Measurements from ENCODE around the gene B3GNT9. TPM values are rescaled to one million over a fixed set of nuclear protein-coding genes. Genes with fewer than 3 reads are reported as not detected.

Gene B3GNT9
- total RNA-seq: 10 to 100 TPM in 2 of 3 donors, 1 to 10 TPM in 1; 7.8 to 13.3 (median 11.1) TPM

- intact Hi-C loops (cut with DNase I; ENCODE audit: low total_unique reads): no loop called here
- no peak for TF ChIP-seq CTCF (IDR thresholded peaks at IDR 0.05)
- TF ChIP-seq POLR2AphosphoS5 (IDR thresholded peaks at IDR 0.05): peak in 2 of 3 donors; percentile 9 to 21
- Histone ChIP-seq H3K36me3 (no peaks in the 10 kb centered on the region), H3K27me3 (no peaks in the 10 kb centered on the region), H3K4me3 (peak within 1 kb of the TSS; percentile 66 to 94 (median 69)), H3K27ac (peak within 1 kb of the TSS; percentile 77 to 81), H3K4me1 (peaks cover 0 to 9% of the 10 kb centered on the region in 2 donors), H3K9me3 (no peaks in the 10 kb centered on the region)
- peak in 1 of 2 donors; percentile 55 for DNase-seq (ENCODE audit: low spot score in 2 of 2)
These were observed at the start of gene B3GNT9 for GRCh38 chr16:67150833-67151396. B3GNT9 (minus strand) TSS chr16:67150998; CDS start chr16:67150485, 513 bp downstream.

- Histone ChIP-seq H3K4me1 (peaks cover 0 to 11% of the 10 kb centered on the region in 2 donors), H3K4me3 (no peak overlapping the region), H3K27me3 (no peaks in the 10 kb centered on the region), H3K9me3 (no peaks in the 10 kb centered on the region), H3K36me3 (peaks cover 8% of the 10 kb centered on the region), H3K27ac (no peak overlapping the region)
- DNase-seq (ENCODE audit: low spot score in 2 of 2): no peak
- TF ChIP-seq POLR2A (IDR thresholded peaks at IDR 0.05): no peak
- no peak for TF ChIP-seq CTCF (IDR thresholded peaks at IDR 0.05)
- TF ChIP-seq POLR2AphosphoS5 (IDR thresholded peaks at IDR 0.05): no peak
- intact Hi-C loops (cut with DNase I; ENCODE audit: low total_unique reads): no loop called here
These were observed 49.7 kb upstream of the B3GNT9 start for GRCh38 chr16:67200491-67200890.

GRCh38 chr16:67199808-67200198 is 49.0 kb upstream of the B3GNT9 start:
- H3K27ac ChIP-seq: peak overlapping the region; percentile 41 to 75

GRCh38 chr16:67199011-67199807 is 48.4 kb upstream of the B3GNT9 start, which contains the start of gene ELMO3:
ELMO3 (plus strand) TSS chr16:67199131; CDS start chr16:67199327, 196 bp downstream.
- peak within 1 kb of the TSS; percentile 41 to 75 for H3K27ac ChIP-seq
- no peak for TF ChIP-seq POLR2AphosphoS5 (IDR thresholded peaks at IDR 0.05)
- TF ChIP-seq POLR2A (IDR thresholded peaks at IDR 0.05): no peak
- TF ChIP-seq CTCF (IDR thresholded peaks at IDR 0.05): peak in 2 of 3 donors; percentile 45 to 59
- H3K27me3 ChIP-seq: no peaks in the 10 kb centered on the region
- peak within 1 kb of the TSS in 2 of 3 donors; percentile 68 to 70 for H3K4me3 ChIP-seq
- H3K4me1 ChIP-seq: peaks cover 0 to 11% of the 10 kb centered on the region in 2 donors
- DNase-seq (ENCODE audit: low spot score in 2 of 2): peak in 1 of 2 donors; percentile 76
- peaks cover 8% of the 10 kb centered on the region for H3K36me3 ChIP-seq
- no peaks in the 10 kb centered on the region for H3K9me3 ChIP-seq
- intact Hi-C loops (cut with DNase I; ENCODE audit: low total_unique reads): no loop called here

More at GRCh38 chr16:67199808-67200198, 49.0 kb upstream of the B3GNT9 start:
- H3K27me3 ChIP-seq: no peaks in the 10 kb centered on the region
- H3K4me3 ChIP-seq: peak overlapping the region in 2 of 3 donors; percentile 68 to 70
- TF ChIP-seq POLR2AphosphoS5 (IDR thresholded peaks at IDR 0.05) (no peak), CTCF (IDR thresholded peaks at IDR 0.05) (no peak), POLR2A (IDR thresholded peaks at IDR 0.05) (no peak)
- DNase-seq (ENCODE audit: low spot score in 2 of 2): no peak
- H3K9me3 ChIP-seq: no peaks in the 10 kb centered on the region
- intact Hi-C loops (cut with DNase I; ENCODE audit: low total_unique reads): no loop called here
- H3K4me1 ChIP-seq: peaks cover 0 to 11% of the 10 kb centered on the region in 2 donors
- H3K36me3 ChIP-seq: peaks cover 8% of the 10 kb centered on the region

Data from breast epithelium (tissue), 4 donors.